Peyer's patch (tissue), 4 donors: ENCODE data around the gene SYNGR1. TPM values are rescaled to one million over a fixed set of nuclear protein-coding genes. Genes with fewer than 3 reads are reported as not detected.
"Not testable (repeated sequence)": the region's sequence is repeated elsewhere in the genome, so short reads cannot be mapped to it uniquely, and the experiment has no call there.

Source experiments
- DNase-seq, 3 donors: peaks; one replicate each; pipeline ENCODE4 v3.0.0-alpha.2; 2017 to 2019
- H3K27ac ChIP-seq, 4 donors: fragments of 200-600 bp; sonication (generic); one replicate each; pipeline ENCODE4 v1.5.1; 2016 to 2019
- H3K27me3 ChIP-seq, 2 donors: fragments of 200-600 bp; sonication (generic); one replicate each; pipeline ENCODE4 v1.5.1; 2019
- H3K36me3 ChIP-seq, 3 donors: fragments of 200-600 bp; sonication (generic); one replicate each; pipeline ENCODE4 v1.5.1; 2016 to 2019
- H3K4me1 ChIP-seq, 4 donors: fragments of 200-600 bp; sonication (generic); one replicate each; pipeline ENCODE4 v1.5.1; 2016 to 2019
- H3K4me3 ChIP-seq, 4 donors: fragments of 200-600 bp; sonication (generic); 1 replicate in 3 of 4; 2 replicates in 1 of 4; pipeline ENCODE4 v1.5.1; 2016 to 2019; ENCODE audit warnings: mild to moderate bottlenecking in 1 of 4
- H3K9me3 ChIP-seq, 4 donors: fragments of 200-600 bp; sonication (generic); one replicate each; pipeline ENCODE4 v1.5.1; 2016 to 2019; ENCODE audit warnings: mild to moderate bottlenecking in 1 of 4
- POLR2A ChIP-seq, 2 donors: fragments of 450-650 bp; IDR thresholded peaks; one replicate each; pipeline ENCODE4 v1.5.1; 2017; ENCODE audit warnings: antibody characterized with exemption in 2 of 2, mild to moderate bottlenecking in 2 of 2, moderate library complexity in 2 of 2
- total RNA-seq, 4 donors: library from RNA; depleted of rRNA; stranded (reverse); fragments of >200 nt; gene quantifications; one replicate each; pipeline ENCODE4 v1.1.0, GENCODE V29; 2016
- TF ChIP-seq, protein P1 (sequence below), 6 experiments: fragments of 450-650 bp in 4 of 6; fragments of 200-600 bp in 2 of 6; sonication (generic) in 1 of 6; IDR thresholded peaks; one replicate each; pipeline ENCODE4 v1.5.1; 2017 to 2019; ENCODE audit warnings: antibody characterized with exemption in 6 of 6, mild to moderate bottlenecking in 3 of 6, moderate library complexity in 1 of 6

SYNGR1 gene
- total RNA-seq, 4 donors from 2014 or later = 0.35 to 22.3 (median 2.5) TPM

DNA sequence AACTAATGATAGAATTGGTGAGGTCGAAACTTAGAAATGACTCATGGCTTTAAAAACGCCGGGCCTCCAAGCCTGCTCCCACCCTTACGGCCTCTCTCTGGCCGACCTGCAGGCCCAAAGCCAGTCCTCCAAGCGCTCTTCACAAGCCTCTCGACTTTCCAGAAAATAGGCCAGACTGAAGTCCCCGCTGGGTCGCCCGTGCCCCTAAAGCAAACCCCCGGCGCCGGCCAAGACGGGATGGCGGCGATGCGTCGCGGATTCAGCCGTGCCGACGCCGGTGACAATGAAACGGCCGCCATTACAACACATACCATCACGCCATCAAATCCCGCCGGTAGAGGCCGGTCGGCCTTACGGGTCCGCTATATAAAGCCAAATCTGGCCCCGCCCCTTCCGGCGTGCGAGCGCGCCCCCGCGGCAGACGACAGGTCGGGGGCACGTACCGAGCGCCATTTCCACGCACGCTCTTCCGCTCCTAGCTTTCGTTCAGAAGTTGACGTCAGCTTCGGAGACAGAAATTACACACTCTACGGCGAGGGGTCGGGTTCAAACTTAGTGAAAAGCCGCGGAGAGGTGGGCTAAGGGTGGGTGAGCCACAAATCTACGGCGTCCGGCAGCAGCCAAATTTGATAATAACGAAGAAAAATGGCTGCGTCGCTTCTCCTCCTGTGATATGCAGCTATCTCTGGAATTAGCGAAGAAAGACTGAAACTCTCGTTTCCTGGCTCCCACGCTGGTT, 30.3 kb upstream of the SYNGR1 start, which contains the start of gene RPL3:
RPL3 (minus strand) TSS at position 340 of the 739 bp plus-strand sequence; CDS start at position 314, 26 bp downstream.
- H3K36me3 ChIP-seq = peaks cover 0 to 34% (median 2%) of the 10 kb centered on the region in 3 donors
- DNase-seq = peak; percentile 97 to 98 (median 97)
- H3K4me3 ChIP-seq = peak within 1 kb of the TSS; percentile 68 to 77 (median 71)
- TF ChIP-seq POLR2A (IDR thresholded peaks at IDR 0.05) = peak; percentile 88 to 96
- TF ChIP-seq, protein P1, sequence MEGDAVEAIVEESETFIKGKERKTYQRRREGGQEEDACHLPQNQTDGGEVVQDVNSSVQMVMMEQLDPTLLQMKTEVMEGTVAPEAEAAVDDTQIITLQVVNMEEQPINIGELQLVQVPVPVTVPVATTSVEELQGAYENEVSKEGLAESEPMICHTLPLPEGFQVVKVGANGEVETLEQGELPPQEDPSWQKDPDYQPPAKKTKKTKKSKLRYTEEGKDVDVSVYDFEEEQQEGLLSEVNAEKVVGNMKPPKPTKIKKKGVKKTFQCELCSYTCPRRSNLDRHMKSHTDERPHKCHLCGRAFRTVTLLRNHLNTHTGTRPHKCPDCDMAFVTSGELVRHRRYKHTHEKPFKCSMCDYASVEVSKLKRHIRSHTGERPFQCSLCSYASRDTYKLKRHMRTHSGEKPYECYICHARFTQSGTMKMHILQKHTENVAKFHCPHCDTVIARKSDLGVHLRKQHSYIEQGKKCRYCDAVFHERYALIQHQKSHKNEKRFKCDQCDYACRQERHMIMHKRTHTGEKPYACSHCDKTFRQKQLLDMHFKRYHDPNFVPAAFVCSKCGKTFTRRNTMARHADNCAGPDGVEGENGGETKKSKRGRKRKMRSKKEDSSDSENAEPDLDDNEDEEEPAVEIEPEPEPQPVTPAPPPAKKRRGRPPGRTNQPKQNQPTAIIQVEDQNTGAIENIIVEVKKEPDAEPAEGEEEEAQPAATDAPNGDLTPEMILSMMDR (IDR thresholded peaks at IDR 0.05) = peak in 5 of 6 experiments; percentile 15 to 48 (median 36)
- H3K27ac ChIP-seq = peak within 1 kb of the TSS; percentile 89 to 99 (median 94)
- H3K27me3 ChIP-seq = no peaks in the 10 kb centered on the region
- no peaks in the 10 kb centered on the region for H3K9me3 ChIP-seq
- H3K4me1 ChIP-seq = peaks cover 5 to 37% (median 25%) of the 10 kb centered on the region in 4 donors

DNA sequence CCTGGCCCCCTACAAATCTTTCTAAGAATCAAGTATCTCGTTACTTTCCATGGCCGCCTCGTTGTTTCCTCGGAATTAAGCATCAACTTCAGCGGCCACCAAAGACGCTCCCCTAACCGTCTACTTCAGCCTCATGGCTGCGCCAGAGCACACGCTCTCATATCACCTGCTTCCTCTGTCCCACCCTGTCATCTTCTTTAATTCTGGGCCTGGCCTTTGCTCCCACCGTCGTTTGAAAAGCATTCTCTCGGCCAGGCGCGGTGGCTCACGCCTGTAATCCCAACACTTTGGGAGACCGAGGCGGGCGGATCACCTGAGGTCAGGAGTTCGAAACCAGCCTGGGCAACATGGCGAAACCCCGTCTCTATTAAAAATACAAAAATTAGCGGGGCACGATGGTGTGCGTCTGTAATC, 29.2 kb upstream of the SYNGR1 start:
- H3K4me3 ChIP-seq = peak overlapping the region in 2 of 4 donors; percentile 69 to 77
- H3K27me3 ChIP-seq, DNase-seq, H3K9me3 ChIP-seq: not testable (repeated sequence)
- peak overlapping the region in 3 of 4 donors; percentile 93 to 99 (median 96) for H3K27ac ChIP-seq
- H3K4me1 ChIP-seq = peaks cover 5 to 29% (median 25%) of the 10 kb centered on the region in 4 donors
- H3K36me3 ChIP-seq = peaks cover 0 to 23% (median 0%) of the 10 kb centered on the region in 3 donors

DNA sequence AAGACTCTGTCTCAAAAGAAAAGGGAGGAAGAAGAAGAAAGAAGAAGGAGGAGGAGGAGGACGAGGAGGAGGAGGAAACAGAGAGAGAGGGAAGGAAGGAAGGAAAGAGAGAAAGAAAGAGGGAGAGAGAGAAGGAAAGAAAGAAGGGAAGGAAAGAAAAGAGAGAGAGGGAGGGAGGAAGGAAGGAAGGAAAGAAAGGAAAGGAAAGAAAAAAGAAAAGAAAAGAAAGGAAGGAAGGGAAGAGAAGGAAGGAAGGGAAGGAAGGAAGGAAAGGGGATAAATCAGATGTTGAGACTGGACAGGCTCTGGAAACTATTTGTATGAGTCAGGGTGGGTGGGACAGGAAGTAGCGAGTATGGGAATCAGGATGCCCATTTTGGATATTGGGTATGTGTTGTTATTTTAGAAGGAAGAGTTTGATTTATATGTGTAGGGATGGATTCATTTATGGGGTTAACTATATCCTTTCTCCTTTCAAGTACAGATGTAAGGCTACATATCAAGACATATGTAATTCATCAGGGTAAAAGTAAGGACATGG, 24.3 kb upstream of the SYNGR1 start:
- no peak for DNase-seq
- Histone ChIP-seq H3K27ac (no peak overlapping the region), H3K9me3 (no peaks in the 10 kb centered on the region), H3K36me3 (no peaks in the 10 kb centered on the region), H3K27me3 (no peaks in the 10 kb centered on the region), H3K4me1 (no peaks in the 10 kb centered on the region), H3K4me3 (no peak overlapping the region)
- TF ChIP-seq, protein P1 (IDR thresholded peaks at IDR 0.05) = no peak
- TF ChIP-seq POLR2A (IDR thresholded peaks at IDR 0.05) = no peak

DNA sequence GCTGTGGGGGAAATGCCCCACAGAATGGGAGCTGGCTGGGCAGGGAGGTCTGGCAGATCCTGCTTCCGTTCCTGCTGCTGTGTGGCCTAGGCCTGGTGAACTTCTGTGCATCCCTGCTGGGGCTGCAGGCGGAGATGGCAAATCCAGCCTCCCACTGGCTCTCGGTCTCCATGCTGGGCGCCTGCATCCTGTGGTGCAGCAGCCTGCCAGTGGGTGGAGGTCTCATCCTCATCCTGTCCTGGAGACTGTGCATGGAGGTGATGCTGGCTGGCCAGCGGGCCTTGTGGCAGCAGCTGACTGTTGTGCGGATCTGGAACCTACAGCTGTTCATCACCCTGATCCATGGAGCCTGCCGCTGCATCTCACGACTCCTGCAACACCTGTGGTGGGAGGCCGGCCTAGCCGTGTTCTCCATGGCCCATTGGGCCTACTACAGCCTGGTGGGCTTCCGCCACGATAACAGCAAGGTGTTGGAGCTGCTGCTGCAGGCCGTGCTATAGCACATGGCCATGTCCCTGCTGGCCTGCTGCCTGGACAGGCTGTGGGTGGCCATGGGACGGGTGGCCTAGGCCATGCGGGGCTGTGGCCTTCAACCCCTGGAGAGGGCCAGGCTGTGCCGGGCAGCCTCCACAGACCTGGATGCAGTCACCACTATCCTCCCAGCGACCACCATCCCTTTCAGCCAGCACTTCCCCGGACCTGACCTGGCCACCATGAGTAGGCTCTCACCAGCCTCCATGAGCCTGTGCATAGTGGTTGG, 21.6 kb upstream of the SYNGR1 start:
- no peak overlapping the region for H3K27ac ChIP-seq
- H3K27me3 ChIP-seq = no peaks in the 10 kb centered on the region
- no peaks in the 10 kb centered on the region for H3K9me3 ChIP-seq
- TF ChIP-seq POLR2A (IDR thresholded peaks at IDR 0.05) = no peak
- TF ChIP-seq, protein P1 (IDR thresholded peaks at IDR 0.05) = no peak
- no peaks in the 10 kb centered on the region for H3K4me1 ChIP-seq
- DNase-seq = no peak
- H3K4me3 ChIP-seq = no peak overlapping the region
- no peaks in the 10 kb centered on the region for H3K36me3 ChIP-seq

DNA sequence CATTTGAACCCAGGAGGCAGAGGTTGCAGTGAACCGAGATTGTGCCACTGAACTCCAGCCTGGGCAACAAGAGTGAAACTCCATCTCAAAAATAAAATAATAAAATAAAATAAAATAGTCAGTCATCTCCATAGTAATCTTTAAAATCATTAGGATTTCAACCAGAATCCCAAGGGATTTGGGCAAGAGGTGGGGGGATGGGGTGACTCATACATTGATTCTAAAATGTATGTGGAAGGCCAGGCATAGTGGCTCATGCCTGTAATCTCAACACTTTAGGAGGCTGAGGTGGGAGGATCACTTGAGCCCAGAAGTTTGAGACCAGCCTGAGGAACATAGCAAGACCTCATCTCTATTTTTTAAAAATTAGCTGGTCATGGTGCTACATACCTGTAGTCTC, 19.2 kb upstream of the SYNGR1 start:
- not testable (repeated sequence) for H3K4me1 ChIP-seq, H3K27ac ChIP-seq, H3K4me3 ChIP-seq, H3K36me3 ChIP-seq, DNase-seq, H3K9me3 ChIP-seq, H3K27me3 ChIP-seq

DNA sequence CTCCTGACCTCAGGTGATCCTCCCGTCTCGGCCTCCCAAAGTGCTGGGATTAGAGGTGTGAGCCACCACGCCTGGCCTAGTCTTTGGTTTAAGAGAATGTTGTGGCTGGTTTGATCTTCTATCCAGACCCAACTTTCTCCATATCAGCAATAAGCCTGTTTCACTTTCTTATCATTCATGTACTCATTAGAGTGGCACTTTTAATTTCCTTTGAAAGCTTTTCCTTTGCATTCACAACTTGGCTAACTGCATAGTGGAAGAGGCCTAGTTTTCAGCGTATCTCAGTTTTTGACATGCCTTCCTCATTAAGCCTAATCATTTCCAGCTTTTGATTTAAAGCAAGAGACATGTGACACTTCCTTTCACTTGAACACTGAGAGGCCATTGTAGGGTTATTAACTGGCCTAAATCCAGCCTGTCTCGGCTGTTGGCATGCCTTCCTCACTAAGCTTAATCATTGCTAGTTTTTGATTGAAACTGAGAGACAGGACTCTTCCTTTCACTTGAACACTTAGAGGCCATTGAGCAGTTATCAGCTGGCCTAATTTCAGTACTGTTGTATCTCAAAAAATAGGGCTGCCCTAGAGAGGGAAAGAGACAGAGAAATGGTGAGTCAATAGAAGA, 17.2 kb upstream of the SYNGR1 start:
- no peak for DNase-seq
- H3K4me1 ChIP-seq = no peaks in the 10 kb centered on the region
- TF ChIP-seq POLR2A (IDR thresholded peaks at IDR 0.05) = no peak
- TF ChIP-seq, protein P1 (IDR thresholded peaks at IDR 0.05) = no peak
- H3K27ac ChIP-seq = peak overlapping the region in 1 of 4 donors; percentile 52
- no peaks in the 10 kb centered on the region for H3K27me3 ChIP-seq
- no peaks in the 10 kb centered on the region for H3K9me3 ChIP-seq
- no peaks in the 10 kb centered on the region for H3K36me3 ChIP-seq
- no peak overlapping the region for H3K4me3 ChIP-seq
